ENCODE measurements around the gene SCAMP4. TPM values are rescaled to one million over a fixed set of nuclear protein-coding genes. Genes with fewer than 3 reads are reported as not detected.

Gene SCAMP4
- total and polyA plus RNA-seq, 2 experiments from 2014 or later: 53.7 to 62.5 TPM

- DNase-seq (ENCODE audit: low read depth in 1 of 2, low spot score in 1 of 2): no peak
- Histone ChIP-seq H3K9me3 (ENCODE audit: low read depth) (no peaks in the 10 kb centered on the region), H3K4me3 (no peak overlapping the region), H3K27ac (no peak overlapping the region), H3K27me3 (peaks cover 3% of the 10 kb centered on the region), H3K36me3 (no peaks in the 10 kb centered on the region), H3K4me1 (ENCODE audit: low read depth) (peaks cover 50% of the 10 kb centered on the region)
- TF ChIP-seq CTCF (IDR thresholded peaks at IDR 0.05; ENCODE audit: low read depth, low read length): no peak
Measured at GRCh38 chr19:1858412-1859081, 46.7 kb upstream of the SCAMP4 start.

GRCh38 chr19:1859331-1859781, 45.8 kb upstream of the SCAMP4 start:
- no peaks in the 10 kb centered on the region for H3K36me3 ChIP-seq
- H3K4me1 ChIP-seq (ENCODE audit: low read depth): peaks cover 44% of the 10 kb centered on the region
- H3K27ac ChIP-seq: no peak overlapping the region
- H3K9me3 ChIP-seq (ENCODE audit: low read depth): no peaks in the 10 kb centered on the region
- no peak for DNase-seq (ENCODE audit: low read depth in 1 of 2, low spot score in 1 of 2)
- TF ChIP-seq CTCF (IDR thresholded peaks at IDR 0.05; ENCODE audit: low read depth, low read length): no peak
- no peak overlapping the region for H3K4me3 ChIP-seq
- peaks cover 3% of the 10 kb centered on the region for H3K27me3 ChIP-seq

- Histone ChIP-seq H3K27me3 (peaks cover 3% of the 10 kb centered on the region), H3K4me3 (no peak overlapping the region), H3K4me1 (ENCODE audit: low read depth) (peaks cover 36% of the 10 kb centered on the region), H3K36me3 (no peaks in the 10 kb centered on the region), H3K27ac (no peak overlapping the region), H3K9me3 (ENCODE audit: low read depth) (no peaks in the 10 kb centered on the region)
- TF ChIP-seq CTCF (IDR thresholded peaks at IDR 0.05; ENCODE audit: low read depth, low read length): no peak
- DNase-seq (ENCODE audit: low read depth in 1 of 2, low spot score in 1 of 2): peak; percentile 67 to 87
Measured at GRCh38 chr19:1860042-1860775, 45.0 kb upstream of the SCAMP4 start.

GRCh38 chr19:1860821-1861598, 44.2 kb upstream of the SCAMP4 start:
- DNase-seq (ENCODE audit: low read depth in 1 of 2, low spot score in 1 of 2): no peak
- Histone ChIP-seq H3K9me3 (ENCODE audit: low read depth) (no peaks in the 10 kb centered on the region), H3K4me1 (ENCODE audit: low read depth) (peaks cover 30% of the 10 kb centered on the region), H3K27ac (no peak overlapping the region), H3K27me3 (peaks cover 3% of the 10 kb centered on the region), H3K4me3 (peak overlapping the region; percentile 85), H3K36me3 (no peaks in the 10 kb centered on the region)
- no peak for TF ChIP-seq CTCF (IDR thresholded peaks at IDR 0.05; ENCODE audit: low read depth, low read length)

DNA sequence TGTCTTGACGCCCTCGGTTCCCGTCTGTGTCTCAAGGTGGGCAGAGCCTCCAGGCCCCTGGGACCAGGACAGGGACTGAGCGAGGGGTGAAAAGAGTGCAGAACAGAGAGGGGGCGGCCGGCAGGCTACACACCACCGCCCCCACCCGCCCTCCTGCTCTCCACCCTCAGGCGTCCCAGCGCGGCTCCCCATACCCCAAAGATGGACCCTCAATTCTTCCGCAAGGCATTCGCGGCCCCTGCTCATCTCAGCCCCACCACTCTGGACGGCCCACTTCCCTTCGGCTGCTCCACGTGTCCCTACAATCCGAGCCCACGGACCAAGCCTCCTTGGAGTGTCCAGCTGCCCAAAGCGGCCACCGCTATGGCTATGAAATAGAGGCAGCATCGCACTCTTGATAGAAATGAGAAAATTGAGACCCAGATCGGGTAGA, 43.6 kb upstream of the SCAMP4 start:
- Histone ChIP-seq H3K27me3 (peaks cover 3% of the 10 kb centered on the region), H3K9me3 (ENCODE audit: low read depth) (no peaks in the 10 kb centered on the region), H3K4me1 (ENCODE audit: low read depth) (peaks cover 24% of the 10 kb centered on the region), H3K36me3 (no peaks in the 10 kb centered on the region), H3K4me3 (peak overlapping the region; percentile 85), H3K27ac (no peak overlapping the region)
- no peak for DNase-seq (ENCODE audit: low read depth in 1 of 2, low spot score in 1 of 2)
- TF ChIP-seq CTCF (IDR thresholded peaks at IDR 0.05; ENCODE audit: low read depth, low read length): no peak
